ENCODE data around the gene DCLK1.

DCLK1 gene

GRCh38 chr13:35791184-35791851 is 339.9 kb downstream of the DCLK1 start:
- H3K36me3 ChIP-seq (ENCODE audit: low read depth): no peaks in the 10 kb centered on the region
- ATAC-seq (ENCODE audit: low read depth): no peak; the same call in 1 of the 3 replicates

GRCh38 chr13:35789335-35790165 is 341.6 kb downstream of the DCLK1 start:
- ATAC-seq (ENCODE audit: low read depth): no peak
- Histone ChIP-seq H3K27me3 (ENCODE audit: insufficient read depth, poor library complexity, severe bottlenecking) (no peaks in the 10 kb centered on the region), H3K9me3 (ENCODE audit: severe bottlenecking) (no peaks in the 10 kb centered on the region), H3K4me1 (ENCODE audit: insufficient read depth, poor library complexity, severe bottlenecking) (no peaks in the 10 kb centered on the region), H3K27ac (ENCODE audit: poor library complexity, severe bottlenecking) (no peak overlapping the region), H3K4me3 (ENCODE audit: severe bottlenecking) (no peak overlapping the region), H3K36me3 (ENCODE audit: low read depth) (no peaks in the 10 kb centered on the region)
- TF ChIP-seq CTCF (IDR thresholded peaks at IDR 0.05; ENCODE audit: poor library complexity, severe bottlenecking): peak; percentile 74
- no peak for DNase-seq (ENCODE audit: low spot score)

More at GRCh38 chr13:35791184-35791851, 339.9 kb downstream of the DCLK1 start:
- Histone ChIP-seq H3K4me3 (ENCODE audit: severe bottlenecking) (no peak overlapping the region), H3K27me3 (ENCODE audit: insufficient read depth, poor library complexity, severe bottlenecking) (no peaks in the 10 kb centered on the region), H3K9me3 (ENCODE audit: severe bottlenecking) (no peaks in the 10 kb centered on the region), H3K27ac (ENCODE audit: poor library complexity, severe bottlenecking) (no peak overlapping the region), H3K4me1 (ENCODE audit: insufficient read depth, poor library complexity, severe bottlenecking) (no peaks in the 10 kb centered on the region)
- TF ChIP-seq CTCF (IDR thresholded peaks at IDR 0.05; ENCODE audit: poor library complexity, severe bottlenecking): no peak
- no peak for DNase-seq (ENCODE audit: low spot score)

GRCh38 chr13:35787937-35788336 is 343.2 kb downstream of the DCLK1 start:
- no peak for ATAC-seq (ENCODE audit: low read depth)
- H3K4me3 ChIP-seq (ENCODE audit: severe bottlenecking): no peak overlapping the region
- H3K27ac ChIP-seq (ENCODE audit: poor library complexity, severe bottlenecking): no peak overlapping the region
- DNase-seq (ENCODE audit: low spot score): no peak
- no peaks in the 10 kb centered on the region for H3K27me3 ChIP-seq (ENCODE audit: insufficient read depth, poor library complexity, severe bottlenecking)
- no peaks in the 10 kb centered on the region for H3K4me1 ChIP-seq (ENCODE audit: insufficient read depth, poor library complexity, severe bottlenecking)
- no peaks in the 10 kb centered on the region for H3K36me3 ChIP-seq (ENCODE audit: low read depth)
- TF ChIP-seq CTCF (IDR thresholded peaks at IDR 0.05; ENCODE audit: poor library complexity, severe bottlenecking): no peak
- H3K9me3 ChIP-seq (ENCODE audit: severe bottlenecking): no peaks in the 10 kb centered on the region

- H3K27ac ChIP-seq (ENCODE audit: poor library complexity, severe bottlenecking): no peak overlapping the region
- ATAC-seq (ENCODE audit: low read depth) (no peak), DNase-seq (ENCODE audit: low spot score) (no peak)
- no peak for TF ChIP-seq CTCF (IDR thresholded peaks at IDR 0.05; ENCODE audit: poor library complexity, severe bottlenecking)
- no peaks in the 10 kb centered on the region for H3K36me3 ChIP-seq (ENCODE audit: low read depth)
- H3K4me3 ChIP-seq (ENCODE audit: severe bottlenecking): no peak overlapping the region
- H3K4me1 ChIP-seq (ENCODE audit: insufficient read depth, poor library complexity, severe bottlenecking): no peaks in the 10 kb centered on the region
- no peaks in the 10 kb centered on the region for H3K9me3 ChIP-seq (ENCODE audit: severe bottlenecking)
- no peaks in the 10 kb centered on the region for H3K27me3 ChIP-seq (ENCODE audit: insufficient read depth, poor library complexity, severe bottlenecking)
These were observed 345.4 kb downstream of the DCLK1 start for GRCh38 chr13:35785576-35786303.
